ENCODE data around the gene TPP1.

TPP1 gene

DNA sequence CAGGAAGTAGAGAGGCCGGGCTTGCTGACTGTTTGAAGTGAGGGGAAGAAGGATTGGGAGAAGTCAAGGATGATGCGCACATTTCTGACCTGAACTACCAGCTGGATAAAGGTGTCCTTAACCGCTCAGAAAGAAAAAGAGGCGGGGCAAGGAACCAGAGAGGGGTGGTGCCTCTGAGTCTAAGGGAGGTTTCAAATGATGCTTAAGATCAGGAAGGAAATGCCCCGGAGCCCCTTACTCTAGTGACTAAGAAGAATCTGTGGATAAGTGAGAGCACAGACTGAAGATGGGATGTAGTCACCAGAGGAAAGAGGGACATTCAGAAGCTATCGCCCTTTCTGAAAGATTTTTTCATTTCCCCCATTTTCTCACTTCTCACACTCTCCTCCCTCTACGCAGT lies 23.7 kb upstream of the TPP1 start:
- Histone ChIP-seq H3K9ac (no peak overlapping the region), H2AFZ (no peak overlapping the region), H3K79me2 (no peaks in the 10 kb centered on the region), H3K9me3 (ENCODE audit: control insufficient read depth, low read length) (no peaks in the 10 kb centered on the region), H3K4me3 (ENCODE audit: low read depth, low read length) (no peak overlapping the region), H3K4me1 (no peaks in the 10 kb centered on the region), H3K36me3 (ENCODE audit: control insufficient read depth, insufficient read depth, low read length) (no peaks in the 10 kb centered on the region), H3K27ac (no peak overlapping the region), H3K4me2 (ENCODE audit: low read length) (no peak overlapping the region), H3K27me3 (ENCODE audit: control insufficient read depth, insufficient read depth, low read length) (no peaks in the 10 kb centered on the region)
- TF ChIP-seq, protein P1, sequence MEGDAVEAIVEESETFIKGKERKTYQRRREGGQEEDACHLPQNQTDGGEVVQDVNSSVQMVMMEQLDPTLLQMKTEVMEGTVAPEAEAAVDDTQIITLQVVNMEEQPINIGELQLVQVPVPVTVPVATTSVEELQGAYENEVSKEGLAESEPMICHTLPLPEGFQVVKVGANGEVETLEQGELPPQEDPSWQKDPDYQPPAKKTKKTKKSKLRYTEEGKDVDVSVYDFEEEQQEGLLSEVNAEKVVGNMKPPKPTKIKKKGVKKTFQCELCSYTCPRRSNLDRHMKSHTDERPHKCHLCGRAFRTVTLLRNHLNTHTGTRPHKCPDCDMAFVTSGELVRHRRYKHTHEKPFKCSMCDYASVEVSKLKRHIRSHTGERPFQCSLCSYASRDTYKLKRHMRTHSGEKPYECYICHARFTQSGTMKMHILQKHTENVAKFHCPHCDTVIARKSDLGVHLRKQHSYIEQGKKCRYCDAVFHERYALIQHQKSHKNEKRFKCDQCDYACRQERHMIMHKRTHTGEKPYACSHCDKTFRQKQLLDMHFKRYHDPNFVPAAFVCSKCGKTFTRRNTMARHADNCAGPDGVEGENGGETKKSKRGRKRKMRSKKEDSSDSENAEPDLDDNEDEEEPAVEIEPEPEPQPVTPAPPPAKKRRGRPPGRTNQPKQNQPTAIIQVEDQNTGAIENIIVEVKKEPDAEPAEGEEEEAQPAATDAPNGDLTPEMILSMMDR (IDR thresholded peaks at IDR 0.05) = no peak

DNA sequence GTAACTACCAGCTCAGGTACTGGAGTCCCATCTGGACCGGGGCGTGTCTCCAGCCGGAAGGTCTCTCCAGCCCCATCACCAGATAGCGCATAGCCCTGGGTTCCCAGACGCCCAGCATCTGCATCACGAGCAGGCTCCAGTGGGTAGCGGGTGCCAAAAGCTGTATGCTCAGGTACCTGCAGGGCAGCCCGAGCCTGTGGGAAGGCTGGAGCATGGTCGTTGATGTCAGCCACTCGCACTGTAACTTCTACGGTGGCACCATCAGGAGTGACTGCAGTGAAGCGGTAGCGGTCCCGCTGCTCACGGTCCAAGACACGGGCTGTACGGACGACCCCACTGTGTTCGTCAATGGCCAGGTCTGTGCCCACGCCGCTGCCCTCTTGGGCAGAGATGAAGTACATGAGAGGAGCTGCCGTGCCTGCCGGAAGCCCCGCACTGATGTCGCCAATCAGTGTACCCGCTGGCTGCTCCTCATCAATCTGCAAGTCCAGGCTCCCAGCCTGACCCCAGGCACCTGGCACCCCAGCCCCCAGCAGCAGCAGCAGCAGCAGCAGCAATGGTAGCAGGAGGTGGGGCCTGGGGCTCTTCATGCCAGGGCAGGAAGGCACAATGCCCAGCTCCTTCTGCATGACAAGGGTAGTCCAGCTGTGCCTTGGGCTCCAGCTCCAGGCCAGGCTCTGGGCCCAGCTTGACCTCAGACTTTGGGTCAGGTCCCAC lies 21.9 kb upstream of the TPP1 start:
- Histone ChIP-seq H3K9me3 (ENCODE audit: control insufficient read depth, low read length) (no peaks in the 10 kb centered on the region), H3K27ac (no peak overlapping the region), H3K9ac (no peak overlapping the region), H3K27me3 (ENCODE audit: control insufficient read depth, insufficient read depth, low read length) (no peaks in the 10 kb centered on the region), H3K4me1 (no peaks in the 10 kb centered on the region), H3K4me2 (ENCODE audit: low read length) (no peak overlapping the region), H2AFZ (no peak overlapping the region), H3K36me3 (ENCODE audit: control insufficient read depth, insufficient read depth, low read length) (no peaks in the 10 kb centered on the region), H3K79me2 (no peaks in the 10 kb centered on the region), H3K4me3 (ENCODE audit: low read depth, low read length) (no peak overlapping the region)
- TF ChIP-seq, protein P1 (IDR thresholded peaks at IDR 0.05) = no peak

DNA sequence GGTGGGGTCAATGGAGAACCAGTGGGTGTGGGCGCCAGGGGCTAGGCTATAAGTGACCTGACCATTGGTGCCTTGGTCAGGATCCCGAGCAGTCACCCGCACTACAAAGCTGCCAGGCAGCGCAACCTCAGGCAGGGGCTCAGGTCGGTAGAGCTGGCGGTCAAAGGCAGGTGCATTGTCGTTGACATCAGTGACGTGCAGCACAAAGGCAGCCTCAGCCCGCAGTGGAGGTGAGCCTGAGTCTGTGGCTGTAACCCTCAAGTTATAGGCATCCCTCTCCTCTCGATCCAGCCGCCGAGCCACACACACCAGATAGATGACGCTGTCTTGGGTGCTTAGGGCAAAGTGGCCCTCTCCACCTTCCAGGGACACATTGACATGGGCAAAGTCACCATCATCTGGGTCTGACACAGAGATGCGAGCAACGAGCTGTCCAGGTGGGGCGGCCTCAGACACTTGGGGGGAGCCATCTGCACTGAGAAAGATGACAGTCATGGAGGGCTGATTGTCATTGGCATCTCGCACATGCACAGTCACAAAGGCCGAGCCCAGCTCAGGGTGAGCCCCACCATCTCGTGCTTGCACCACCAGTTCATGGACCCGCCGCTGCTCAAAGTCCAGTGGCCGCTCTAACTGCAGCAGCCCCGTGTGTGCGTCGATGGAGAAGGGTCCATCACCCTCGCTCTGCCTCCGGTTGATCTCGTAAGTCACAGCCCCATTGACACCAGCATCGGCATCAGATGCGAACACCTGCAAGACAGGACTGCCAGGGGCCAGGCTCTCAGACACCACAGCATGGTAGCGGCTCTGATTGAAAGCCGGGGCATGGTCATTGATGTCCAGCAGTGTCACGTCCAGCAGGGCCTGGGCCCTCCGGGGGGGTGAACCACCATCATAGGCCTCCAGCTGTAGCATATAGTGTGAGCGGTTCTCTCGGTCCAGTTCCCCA lies 21.1 kb upstream of the TPP1 start:
- no peak overlapping the region for H3K4me3 ChIP-seq (ENCODE audit: low read depth, low read length)
- H3K4me1 ChIP-seq = no peaks in the 10 kb centered on the region
- no peaks in the 10 kb centered on the region for H3K36me3 ChIP-seq (ENCODE audit: control insufficient read depth, insufficient read depth, low read length)
- H3K27me3 ChIP-seq (ENCODE audit: control insufficient read depth, insufficient read depth, low read length) = no peaks in the 10 kb centered on the region
- no peak overlapping the region for H3K4me2 ChIP-seq (ENCODE audit: low read length)
- no peaks in the 10 kb centered on the region for H3K9me3 ChIP-seq (ENCODE audit: control insufficient read depth, low read length)
- H3K9ac ChIP-seq = no peak overlapping the region
- H3K27ac ChIP-seq = no peak overlapping the region
- TF ChIP-seq, protein P1 (IDR thresholded peaks at IDR 0.05) = no peak
- no peak overlapping the region for H2AFZ ChIP-seq
- H3K79me2 ChIP-seq = no peaks in the 10 kb centered on the region

DNA sequence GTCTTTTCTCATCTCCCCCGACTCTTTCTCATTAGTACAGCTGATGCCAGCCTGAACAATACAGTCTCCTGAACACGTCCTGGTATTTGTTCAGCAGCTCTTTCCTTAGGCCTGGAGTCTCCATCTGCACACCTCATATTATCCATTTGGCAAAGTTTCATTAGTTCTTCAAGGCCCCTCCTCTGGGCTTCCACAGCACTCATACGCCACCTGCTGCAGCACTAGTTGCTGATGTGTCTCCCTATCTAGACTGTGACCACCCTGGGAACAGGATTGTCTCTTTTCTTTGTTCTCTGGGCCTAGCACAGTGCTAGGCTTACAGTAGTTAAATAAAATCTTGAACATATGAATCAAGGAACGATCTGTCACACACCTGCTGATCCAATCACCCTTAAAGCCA lies 19.2 kb upstream of the TPP1 start:
- no peak overlapping the region for H3K4me2 ChIP-seq (ENCODE audit: low read length)
- TF ChIP-seq, protein P1 (IDR thresholded peaks at IDR 0.05) = no peak
- no peaks in the 10 kb centered on the region for H3K36me3 ChIP-seq (ENCODE audit: control insufficient read depth, insufficient read depth, low read length)
- no peaks in the 10 kb centered on the region for H3K4me1 ChIP-seq
- H3K27ac ChIP-seq = no peak overlapping the region
- no peaks in the 10 kb centered on the region for H3K9me3 ChIP-seq (ENCODE audit: control insufficient read depth, low read length)
- no peak overlapping the region for H3K4me3 ChIP-seq (ENCODE audit: low read depth, low read length)
- H2AFZ ChIP-seq = no peak overlapping the region
- H3K79me2 ChIP-seq = no peaks in the 10 kb centered on the region
- H3K9ac ChIP-seq = no peak overlapping the region
- no peaks in the 10 kb centered on the region for H3K27me3 ChIP-seq (ENCODE audit: control insufficient read depth, insufficient read depth, low read length)
